HL-60/S4 treated with retinoic acid at 250 ng/mL for 4 days and 3 days (cell line): ENCODE measurements around the gene ISCA1.
"Not testable (repeated sequence)": the region's sequence is repeated elsewhere in the genome, so short reads cannot be mapped to it uniquely, and the experiment has no call there.

Source experiments
- in situ Hi-C: fragments of 300-500 bp; cut with MboI; formaldehyde crosslinking; loops from 2 replicates; pipeline ENCODE4 v1.7.0; 2022; ENCODE audit warnings: low sequenced_read_pairs

Gene ISCA1

GRCh38 chr9:86282077-86282978 lies at the start of gene ISCA1:
Gene ISCA1, minus strand, starts transcription at chr9:86282538. Its CDS starts 80 bp downstream, at chr9:86282458.
- in situ Hi-C loops: no loop called here

GRCh38 chr9:86330186-86330585 lies 47.8 kb upstream of the ISCA1 start:
- in situ Hi-C loops: no loop called here

GRCh38 chr9:86329649-86330048 lies 47.3 kb upstream of the ISCA1 start:
- in situ Hi-C loops: no loop called here

- in situ Hi-C loops: no loop called here
Observed at GRCh38 chr9:86328156-86328555, 45.8 kb upstream of the ISCA1 start.

GRCh38 chr9:86326536-86326935 lies 44.2 kb upstream of the ISCA1 start:
- in situ Hi-C loops: no loop called here

GRCh38 chr9:86324901-86325300 lies 42.6 kb upstream of the ISCA1 start:
- in situ Hi-C loops: no loop called here

GRCh38 chr9:86324308-86324707 lies 42.0 kb upstream of the ISCA1 start:
- in situ Hi-C loops: no loop called here

GRCh38 chr9:86322973-86323644 lies 40.8 kb upstream of the ISCA1 start:
- in situ Hi-C loops: no loop called here

- in situ Hi-C loops: no loop called here
Observed at GRCh38 chr9:86321373-86321772, 39.0 kb upstream of the ISCA1 start.

GRCh38 chr9:86318187-86318586 lies 35.8 kb upstream of the ISCA1 start:
- in situ Hi-C loops: no loop called here

GRCh38 chr9:86315078-86315477 lies 32.7 kb upstream of the ISCA1 start:
- in situ Hi-C loops: no loop called here

GRCh38 chr9:86312959-86313358 lies 30.6 kb upstream of the ISCA1 start:
- in situ Hi-C loops: not testable (repeated sequence)

GRCh38 chr9:86308687-86309086 lies 26.3 kb upstream of the ISCA1 start:
- in situ Hi-C loops: no loop called here

- in situ Hi-C loops: no loop called here
Observed at GRCh38 chr9:86304236-86304730, 21.9 kb upstream of the ISCA1 start.

- in situ Hi-C loops: no loop called here
Observed at GRCh38 chr9:86303316-86303975, 21.1 kb upstream of the ISCA1 start.

- in situ Hi-C loops: no loop called here
Observed at GRCh38 chr9:86301686-86302085, 19.3 kb upstream of the ISCA1 start.

- in situ Hi-C loops: no loop called here
Observed at GRCh38 chr9:86300701-86301100, 18.4 kb upstream of the ISCA1 start.

- in situ Hi-C loops: no loop called here
Observed at GRCh38 chr9:86298873-86299272, 16.5 kb upstream of the ISCA1 start.

- in situ Hi-C loops: not testable (repeated sequence)
Observed at GRCh38 chr9:86290341-86290740, 8.0 kb upstream of the ISCA1 start.

- in situ Hi-C loops: no loop called here
Observed at GRCh38 chr9:86288499-86289198, 6.3 kb upstream of the ISCA1 start.

GRCh38 chr9:86287013-86287412 lies 4.7 kb upstream of the ISCA1 start:
- in situ Hi-C loops: no loop called here
